Keratinocyte (primary cell): ENCODE measurements around the gene RAB6A. TPM values are rescaled to one million over a fixed set of nuclear protein-coding genes. Genes with fewer than 3 reads are reported as not detected.

Experiments used
- DNase-seq: peaks from one replicate; pipeline ENCODE4 v3.0.0-alpha.2; 2011; ENCODE audit warnings: low read depth, missing footprints, low spot score
- FAIRE-seq: peaks from 2 replicates; lab custom pipeline; 2011; peaks lifted over from hg19 to GRCh38; lab: Jason Lieb, UNC
- H2AFZ ChIP-seq: 2 replicates; pipeline ENCODE4 v1.6.0; 2012; ENCODE audit warnings: low read length, control low read depth, inconsistent platforms; ENCODE audit not compliant: control insufficient read depth
- H3K27ac ChIP-seq: 2 replicates; pipeline ENCODE4 v1.5.1; 2011; ENCODE audit warnings: low read length; ENCODE audit not compliant: control insufficient read depth, insufficient read depth
- H3K27me3 ChIP-seq: 3 replicates; pipeline ENCODE4 v1.6.0; 2011; ENCODE audit warnings: low read length; ENCODE audit not compliant: control insufficient read depth, insufficient read depth; ENCODE audit errors: extremely low read depth
- H3K36me3 ChIP-seq, 2 experiments: 2 replicates in 1 of 2; 3 replicates in 1 of 2; pipeline ENCODE4 v1.5.1; 2011; ENCODE audit warnings: low read length in 2 of 2, mild to moderate bottlenecking in 1 of 2; ENCODE audit not compliant: control insufficient read depth in 2 of 2, insufficient read depth in 2 of 2; ENCODE audit errors: extremely low read depth in 1 of 2
- H3K4me1 ChIP-seq: 3 replicates; pipeline ENCODE4 v1.5.1; 2011; ENCODE audit warnings: low read length; ENCODE audit not compliant: control insufficient read depth, insufficient read depth; ENCODE audit errors: extremely low read depth
- H3K4me2 ChIP-seq: 3 replicates; pipeline ENCODE4 v1.6.0; 2011; ENCODE audit warnings: low read depth, low read length; ENCODE audit not compliant: control insufficient read depth, insufficient read depth; ENCODE audit errors: extremely low read depth
- H3K4me3 ChIP-seq, 3 experiments: fragments of 200-600 bp in 1 of 3; sonication (generic) in 1 of 3; 2 replicates in 2 of 3; 3 replicates in 1 of 3; pipeline ENCODE4 v1.5.1; 2011 to 2016; ENCODE audit warnings: low read length in 3 of 3, mild to moderate bottlenecking in 3 of 3, control low read depth in 2 of 3, inconsistent platforms in 1 of 3, low read depth in 1 of 3, mixed read lengths in 1 of 3, mixed run types in 1 of 3, moderate library complexity in 1 of 3; ENCODE audit not compliant: control insufficient read depth in 2 of 3, insufficient read depth in 2 of 3; ENCODE audit errors: extremely low read depth in 1 of 3
- H3K79me2 ChIP-seq: 2 replicates; pipeline ENCODE4 v1.6.0; 2012; ENCODE audit warnings: low read length; ENCODE audit not compliant: control insufficient read depth, insufficient read depth
- H3K9ac ChIP-seq: 3 replicates; pipeline ENCODE4 v1.6.0; 2011; ENCODE audit warnings: low read length; ENCODE audit not compliant: control insufficient read depth, insufficient read depth; ENCODE audit errors: extremely low read depth
- H3K9me1 ChIP-seq: 3 replicates; pipeline ENCODE4 v1.6.0; 2011; ENCODE audit warnings: low read length; ENCODE audit not compliant: control insufficient read depth, insufficient read depth; ENCODE audit errors: extremely low read depth
- H3K9me3 ChIP-seq: 2 replicates; pipeline ENCODE4 v1.5.1; 2012; ENCODE audit warnings: low read depth, low read length; ENCODE audit not compliant: control insufficient read depth
- H4K20me1 ChIP-seq: 3 replicates; pipeline ENCODE4 v1.6.0; 2011; ENCODE audit warnings: low read length; ENCODE audit not compliant: control insufficient read depth, insufficient read depth; ENCODE audit errors: extremely low read depth
- CTCF ChIP-seq, 3 experiments: IDR thresholded peaks in 1 of 3; conservative IDR thresholded peaks in 1 of 3; optimal IDR thresholded peaks in 1 of 3; 2 replicates in 2 of 3; 3 replicates in 1 of 3; pipeline versions ENCODE3 to v1.5.1; 2011; ENCODE audit warnings: low read length in 3 of 3, mild to moderate bottlenecking in 3 of 3, moderate library complexity in 2 of 3, control low read depth in 1 of 3, inconsistent platforms in 1 of 3; ENCODE audit not compliant: insufficient read depth in 2 of 3; ENCODE audit errors: extremely low read depth in 1 of 3
- EZH2 ChIP-seq: IDR thresholded peaks from one replicate; pipeline ENCODE4 v1.6.1; 2012; ENCODE audit warnings: inconsistent platforms, mild to moderate bottlenecking, low read length, moderate library complexity
- dilution Hi-C: fragments of 300-500 bp; cut with MboI; formaldehyde crosslinking; loops from one replicate; pipeline ENCODE4 v1.7.0; 2020; ENCODE audit warnings: low sequenced_read_pairs; ENCODE audit not compliant: extremely low pct_ligation_motif_present
- polyA plus RNA-seq, 5 experiments: library from polyadenylated mRNA; depleted of rRNA in 3 of 5; stranded (reverse) in 3 of 5; stranded (forward) in 1 of 5; unstranded in 1 of 5; fragments of >200 nt; gene quantifications; 1 replicate in 1 of 5; 2 replicates in 3 of 5; 3 replicates in 1 of 5; pipeline versions ENCODE4 v1.2.1 to v1.2.3, GENCODE V29; 2011 to 2012; ENCODE audit warnings: missing spikeins in 2 of 5, low read depth in 1 of 5, low replicate concordance in 1 of 5

RAB6A gene
- polyA plus RNA-seq, 1 donor (not counting 4 experiments of a cell fraction or from before 2014, with no cell fraction given): 142 TPM

GRCh38 chr11:73632996-73633395 is 127.9 kb downstream of the RAB6A start:
- Histone ChIP-seq H3K9ac (no peak overlapping the region), H3K36me3 (no peaks in the 10 kb centered on the region), H3K9me1 (no peaks in the 10 kb centered on the region), H3K27me3 (no peaks in the 10 kb centered on the region), H3K79me2 (no peaks in the 10 kb centered on the region), H3K27ac (no peak overlapping the region), H2AFZ (no peak overlapping the region), H3K4me1 (no peaks in the 10 kb centered on the region), H4K20me1 (no peaks in the 10 kb centered on the region), H3K4me3 (no peak overlapping the region), H3K4me2 (no peak overlapping the region), H3K9me3 (no peaks in the 10 kb centered on the region)
- FAIRE-seq (no peak), DNase-seq (no peak)
- dilution Hi-C loops: no loop called here
- TF ChIP-seq CTCF (optimal IDR thresholded peaks at IDR 0.05 in 1 of 3, IDR thresholded peaks at IDR 0.05 in 1 of 3, conservative IDR thresholded peaks at IDR 0.05 in 1 of 3; ENCODE audit: extremely low read depth in 1 of 3, insufficient read depth in 2 of 3, low read length in 3 of 3): no peak
- no peak for TF ChIP-seq EZH2

GRCh38 chr11:73629907-73630306 is 131.0 kb downstream of the RAB6A start:
- Histone ChIP-seq H3K36me3 (no peaks in the 10 kb centered on the region), H3K4me1 (no peaks in the 10 kb centered on the region), H3K9me1 (no peaks in the 10 kb centered on the region), H3K4me3 (no peak overlapping the region), H3K9ac (no peak overlapping the region), H3K27me3 (peaks cover 4% of the 10 kb centered on the region), H3K4me2 (no peak overlapping the region), H3K27ac (no peak overlapping the region), H2AFZ (no peak overlapping the region), H3K9me3 (no peaks in the 10 kb centered on the region), H3K79me2 (no peaks in the 10 kb centered on the region), H4K20me1 (no peaks in the 10 kb centered on the region)
- TF ChIP-seq CTCF (optimal IDR thresholded peaks at IDR 0.05 in 1 of 3, IDR thresholded peaks at IDR 0.05 in 1 of 3, conservative IDR thresholded peaks at IDR 0.05 in 1 of 3; ENCODE audit: extremely low read depth in 1 of 3, insufficient read depth in 2 of 3, low read length in 3 of 3): no peak
- no peak for TF ChIP-seq EZH2
- dilution Hi-C loops: no loop called here
- no peak for DNase-seq
- FAIRE-seq: no peak
